Panc1 (cell line): ENCODE data around the gene CA9.

Source experiments
- CTCF ChIP-seq: fragments of 450-650 bp; IDR thresholded peaks from 2 replicates; pipeline ENCODE4 v1.5.1; 2017; ENCODE audit warnings: mild to moderate bottlenecking
- POLR2AphosphoS5 ChIP-seq: IDR thresholded peaks from 2 replicates; pipeline ENCODE4 v1.6.1; 2012; ENCODE audit warnings: mild to moderate bottlenecking, low read depth, low read length, moderate library complexity

- TF ChIP-seq POLR2AphosphoS5, result no peak; the same call in 1 of the 2 replicates
- no peak for TF ChIP-seq CTCF
Observed at GRCh38 chr9:35690614-35691333, 17.0 kb downstream of the CA9 start.
